ENCODE data around the gene STEEP1.
"Not testable (repeated sequence)": the region's sequence is repeated elsewhere in the genome, so short reads cannot be mapped to it uniquely, and the experiment has no call there.

STEEP1 gene

GRCh38 chrX:119502727-119503483, 62.3 kb downstream of the STEEP1 start:
- Histone ChIP-seq H3K4me1 (ENCODE audit: control insufficient read depth, insufficient read depth, low read length) (peaks cover 10% of the 10 kb centered on the region; the same call in 1 of the 2 replicates), H3K27me3 (ENCODE audit: control insufficient read depth, insufficient read depth, low read length) (no peaks in the 10 kb centered on the region), H3K9me3 (ENCODE audit: control insufficient read depth, insufficient read depth, low read depth, low read length) (peaks cover 2% of the 10 kb centered on the region; the same call in 1 of the 2 replicates), H3K4me3 (ENCODE audit: low read depth, low read length) (no peak overlapping the region), H3K9ac (ENCODE audit: low read length) (no peak overlapping the region), H3K27ac (ENCODE audit: low read depth, low read length) (no peak overlapping the region), H3K36me3 (ENCODE audit: control insufficient read depth, insufficient read depth, low read length) (no peaks in the 10 kb centered on the region)

DNA sequence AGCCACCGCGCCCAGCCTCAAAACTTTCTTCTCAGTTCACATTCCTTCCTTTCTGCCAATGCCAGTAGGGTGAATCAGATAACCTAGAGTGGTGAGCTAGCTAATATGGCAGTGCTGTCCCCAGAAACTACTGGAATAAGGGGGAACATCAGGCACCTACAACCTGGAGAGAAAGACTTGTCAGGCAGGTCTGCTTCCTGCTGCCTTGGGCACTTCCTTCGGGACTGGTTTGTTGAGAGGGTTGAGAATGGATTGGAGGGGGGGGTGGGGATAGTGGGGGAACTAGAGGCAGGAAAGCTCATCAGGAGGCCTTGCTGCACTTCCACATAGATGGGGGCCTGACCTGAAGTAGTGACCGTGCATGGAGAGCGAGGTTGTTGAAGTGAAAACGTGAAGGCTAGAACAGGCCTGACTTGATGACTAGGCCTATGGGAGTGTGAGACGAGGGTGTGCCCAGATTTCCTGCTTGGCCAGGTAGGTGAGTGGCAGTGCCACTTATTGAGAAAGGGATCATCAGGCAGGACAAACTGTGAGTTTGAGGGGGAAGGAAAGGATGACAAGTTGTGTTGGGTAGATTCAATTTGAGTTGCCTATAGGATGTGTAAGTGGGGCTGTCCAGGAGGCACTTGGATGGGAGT, 63.6 kb downstream of the STEEP1 start:
- peaks cover 10% of the 10 kb centered on the region; the same call in 1 of the 2 replicates for H3K4me1 ChIP-seq (ENCODE audit: control insufficient read depth, insufficient read depth, low read length)
- H3K9me3 ChIP-seq (ENCODE audit: control insufficient read depth, insufficient read depth, low read depth, low read length): peaks cover 2% of the 10 kb centered on the region; the same call in 1 of the 2 replicates
- no peak overlapping the region for H3K9ac ChIP-seq (ENCODE audit: low read length)
- H3K27ac ChIP-seq (ENCODE audit: low read depth, low read length): no peak overlapping the region
- no peaks in the 10 kb centered on the region for H3K27me3 ChIP-seq (ENCODE audit: control insufficient read depth, insufficient read depth, low read length)
- no peaks in the 10 kb centered on the region for H3K36me3 ChIP-seq (ENCODE audit: control insufficient read depth, insufficient read depth, low read length)
- H3K4me3 ChIP-seq (ENCODE audit: low read depth, low read length): no peak overlapping the region

GRCh38 chrX:119500061-119500800, 65.0 kb downstream of the STEEP1 start:
- H3K27me3 ChIP-seq (ENCODE audit: control insufficient read depth, insufficient read depth, low read length): no peaks in the 10 kb centered on the region
- H3K4me1 ChIP-seq (ENCODE audit: control insufficient read depth, insufficient read depth, low read length): peaks cover 10% of the 10 kb centered on the region; the same call in 1 of the 2 replicates
- no peaks in the 10 kb centered on the region for H3K36me3 ChIP-seq (ENCODE audit: control insufficient read depth, insufficient read depth, low read length)
- H3K4me3 ChIP-seq (ENCODE audit: low read depth, low read length): no peak overlapping the region
- H3K9ac ChIP-seq (ENCODE audit: low read length): no peak overlapping the region
- peaks cover 2% of the 10 kb centered on the region; the same call in 1 of the 2 replicates for H3K9me3 ChIP-seq (ENCODE audit: control insufficient read depth, insufficient read depth, low read depth, low read length)
- H3K27ac ChIP-seq (ENCODE audit: low read depth, low read length): no peak overlapping the region

DNA sequence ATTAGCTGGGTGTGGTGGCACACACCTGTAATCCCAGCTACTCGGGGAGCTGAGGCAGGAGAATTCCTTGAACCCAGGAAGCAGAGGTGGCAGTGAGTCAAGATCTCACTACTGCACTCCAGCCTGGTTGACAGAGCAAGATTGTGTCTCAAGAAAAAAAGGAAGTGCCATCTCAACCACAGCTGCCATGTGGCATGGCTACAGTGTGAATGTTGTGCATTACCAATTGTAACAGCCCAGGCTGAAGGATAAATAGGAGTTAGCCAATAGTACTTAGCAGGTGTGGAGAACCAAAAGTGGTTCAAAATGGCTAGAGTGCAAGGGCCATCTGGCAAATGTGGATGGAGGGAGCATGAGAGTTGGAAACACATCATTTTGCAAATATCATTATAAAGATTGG, 68.0 kb downstream of the STEEP1 start:
- H3K4me1 ChIP-seq (ENCODE audit: control insufficient read depth, insufficient read depth, low read length): peaks cover 10% of the 10 kb centered on the region; the same call in 1 of the 2 replicates
- no peak overlapping the region for H3K4me3 ChIP-seq (ENCODE audit: low read depth, low read length)
- H3K27me3 ChIP-seq (ENCODE audit: control insufficient read depth, insufficient read depth, low read length): no peaks in the 10 kb centered on the region
- H3K9ac ChIP-seq (ENCODE audit: low read length): no peak overlapping the region
- H3K9me3 ChIP-seq (ENCODE audit: control insufficient read depth, insufficient read depth, low read depth, low read length): peaks cover 2% of the 10 kb centered on the region; the same call in 1 of the 2 replicates
- no peaks in the 10 kb centered on the region for H3K36me3 ChIP-seq (ENCODE audit: control insufficient read depth, insufficient read depth, low read length)
- H3K27ac ChIP-seq (ENCODE audit: low read depth, low read length): no peak overlapping the region

DNA sequence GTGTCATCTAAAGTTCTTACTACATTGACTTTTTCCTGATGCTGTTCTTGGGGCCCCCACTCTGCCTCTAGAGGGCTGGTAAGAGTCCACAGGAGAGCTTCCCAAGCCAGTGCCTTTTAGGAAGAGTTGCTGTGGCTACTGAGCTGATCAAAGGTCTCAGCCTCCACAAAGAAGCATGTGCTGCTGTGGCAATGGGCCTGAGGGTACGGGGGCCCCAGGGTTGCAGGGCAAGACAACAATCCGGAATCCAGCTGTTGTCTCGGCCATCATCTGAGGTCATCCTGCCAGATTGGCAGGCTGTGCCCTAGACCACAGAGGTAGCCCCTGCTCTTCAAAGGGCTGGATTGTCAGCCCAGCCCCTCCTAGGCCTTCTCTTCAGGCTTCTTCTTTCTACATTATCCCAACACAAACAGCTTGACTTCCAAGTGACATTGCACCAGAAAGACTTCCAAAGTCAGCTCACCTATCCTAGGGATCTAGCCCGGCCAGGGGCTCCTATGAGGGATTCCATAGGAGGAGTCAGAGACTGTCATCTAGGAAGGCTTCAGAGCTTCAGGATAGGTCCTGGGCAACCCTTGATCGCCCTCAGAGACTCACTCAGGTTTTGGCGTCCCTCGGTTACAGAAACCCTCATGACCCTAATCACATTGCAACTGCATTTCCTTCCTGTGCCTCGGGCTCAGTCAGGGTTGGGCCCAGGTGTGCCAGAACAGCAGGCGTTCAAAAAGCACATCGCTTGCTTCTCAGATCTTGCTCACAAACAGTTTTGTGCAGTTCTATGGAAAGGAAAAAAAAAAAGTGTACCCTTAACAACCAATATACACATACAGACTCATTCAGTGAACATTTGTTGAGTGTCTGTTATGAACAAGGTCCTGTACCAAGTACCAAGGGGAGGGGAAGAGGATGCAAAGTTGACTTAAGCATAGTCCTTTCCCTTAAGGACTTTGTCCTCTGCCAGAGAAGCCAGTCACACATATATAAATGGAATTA, 69.2 kb downstream of the STEEP1 start:
- Histone ChIP-seq H3K27ac (ENCODE audit: low read depth, low read length) (no peak overlapping the region), H3K9ac (ENCODE audit: low read length) (no peak overlapping the region), H3K36me3 (ENCODE audit: control insufficient read depth, insufficient read depth, low read length) (no peaks in the 10 kb centered on the region), H3K4me3 (ENCODE audit: low read depth, low read length) (no peak overlapping the region), H3K9me3 (ENCODE audit: control insufficient read depth, insufficient read depth, low read depth, low read length) (no peaks in the 10 kb centered on the region; the same call in 1 of the 2 replicates), H3K4me1 (ENCODE audit: control insufficient read depth, insufficient read depth, low read length) (peaks cover 10% of the 10 kb centered on the region; the same call in 1 of the 2 replicates), H3K27me3 (ENCODE audit: control insufficient read depth, insufficient read depth, low read length) (no peaks in the 10 kb centered on the region)

GRCh38 chrX:119493851-119494495, 71.2 kb downstream of the STEEP1 start:
- H3K27ac ChIP-seq (ENCODE audit: low read depth, low read length): not testable (repeated sequence)

GRCh38 chrX:119492463-119492862, 72.7 kb downstream of the STEEP1 start:
- H3K36me3 ChIP-seq (ENCODE audit: control insufficient read depth, insufficient read depth, low read length): no peaks in the 10 kb centered on the region
- H3K27me3 ChIP-seq (ENCODE audit: control insufficient read depth, insufficient read depth, low read length): no peaks in the 10 kb centered on the region
- no peak overlapping the region for H3K27ac ChIP-seq (ENCODE audit: low read depth, low read length)
- H3K4me1 ChIP-seq (ENCODE audit: control insufficient read depth, insufficient read depth, low read length): peaks cover 10% of the 10 kb centered on the region; the same call in 1 of the 2 replicates
- no peak overlapping the region for H3K4me3 ChIP-seq (ENCODE audit: low read depth, low read length)
- peaks cover 5% of the 10 kb centered on the region; the same call in 1 of the 2 replicates for H3K9me3 ChIP-seq (ENCODE audit: control insufficient read depth, insufficient read depth, low read depth, low read length)
- H3K9ac ChIP-seq (ENCODE audit: low read length): no peak overlapping the region

More at GRCh38 chrX:119493851-119494495, 71.2 kb downstream of the STEEP1 start:
- H3K4me3 ChIP-seq (ENCODE audit: low read depth, low read length); H3K36me3 ChIP-seq (ENCODE audit: control insufficient read depth, insufficient read depth, low read length); H3K9me3 ChIP-seq (ENCODE audit: control insufficient read depth, insufficient read depth, low read depth, low read length); H3K9ac ChIP-seq (ENCODE audit: low read length); H3K4me1 ChIP-seq (ENCODE audit: control insufficient read depth, insufficient read depth, low read length); H3K27me3 ChIP-seq (ENCODE audit: control insufficient read depth, insufficient read depth, low read length): not testable (repeated sequence)

DNA sequence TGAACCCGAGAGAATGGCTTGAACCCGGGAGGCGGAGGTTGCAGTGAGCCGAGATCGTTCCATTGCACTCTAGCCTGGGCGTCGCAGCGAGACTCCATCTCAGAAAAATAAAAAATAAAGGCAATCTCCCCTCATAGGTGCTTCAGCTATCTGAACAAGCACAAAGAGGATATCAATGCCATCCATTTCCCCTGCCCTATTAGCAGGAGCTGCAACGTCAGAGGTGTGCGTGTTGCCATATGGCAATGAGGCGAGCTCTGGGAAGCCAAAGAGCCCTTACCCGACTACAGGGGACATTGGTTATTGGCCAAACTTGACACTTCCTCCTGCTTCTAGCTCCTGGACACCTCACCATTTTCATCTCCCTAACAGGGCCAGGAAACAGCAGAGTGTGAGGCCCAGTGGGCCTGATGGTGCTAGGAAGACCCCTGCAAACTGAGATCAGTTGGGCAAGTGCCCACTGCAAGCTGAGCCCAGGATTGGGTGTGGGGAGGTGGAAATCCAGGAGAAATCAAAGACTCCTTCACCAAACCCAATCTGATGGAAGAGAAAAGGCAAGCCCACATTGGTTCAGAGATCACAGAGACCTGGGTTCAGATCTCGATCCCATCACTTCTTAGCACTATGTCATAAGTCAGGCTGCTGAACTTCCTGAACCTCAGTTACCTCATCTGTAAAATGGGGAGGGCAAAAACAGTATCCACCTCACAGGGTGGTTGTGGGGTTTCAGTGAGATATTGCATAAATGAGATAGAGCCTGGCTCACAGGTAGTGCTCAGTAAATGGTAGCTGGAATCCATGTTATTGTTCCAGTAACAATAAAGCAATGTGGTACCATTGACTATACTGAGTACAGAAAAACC, 75.8 kb downstream of the STEEP1 start:
- no peaks in the 10 kb centered on the region for H3K27me3 ChIP-seq (ENCODE audit: control insufficient read depth, insufficient read depth, low read length)
- peaks cover 5% of the 10 kb centered on the region; the same call in 1 of the 2 replicates for H3K4me1 ChIP-seq (ENCODE audit: control insufficient read depth, insufficient read depth, low read length)
- no peak overlapping the region for H3K9ac ChIP-seq (ENCODE audit: low read length)
- H3K36me3 ChIP-seq (ENCODE audit: control insufficient read depth, insufficient read depth, low read length): no peaks in the 10 kb centered on the region
- H3K27ac ChIP-seq (ENCODE audit: low read depth, low read length): no peak overlapping the region
- no peak overlapping the region for H3K4me3 ChIP-seq (ENCODE audit: low read depth, low read length)
- H3K9me3 ChIP-seq (ENCODE audit: control insufficient read depth, insufficient read depth, low read depth, low read length): peaks cover 5% of the 10 kb centered on the region; the same call in 1 of the 2 replicates

- Histone ChIP-seq H3K4me1 (ENCODE audit: control insufficient read depth, insufficient read depth, low read length) (no peaks in the 10 kb centered on the region), H3K27ac (ENCODE audit: low read depth, low read length) (no peak overlapping the region), H3K27me3 (ENCODE audit: control insufficient read depth, insufficient read depth, low read length) (no peaks in the 10 kb centered on the region), H3K36me3 (ENCODE audit: control insufficient read depth, insufficient read depth, low read length) (no peaks in the 10 kb centered on the region), H3K9me3 (ENCODE audit: control insufficient read depth, insufficient read depth, low read depth, low read length) (peaks cover 5% of the 10 kb centered on the region; the same call in 1 of the 2 replicates), H3K4me3 (ENCODE audit: low read depth, low read length) (no peak overlapping the region), H3K9ac (ENCODE audit: low read length) (no peak overlapping the region)
Observed at GRCh38 chrX:119488749-119489148, 76.5 kb downstream of the STEEP1 start.
